ENCODE results near the gene ENDOU.

- TF ChIP-seq CTCF (IDR thresholded peaks at IDR 0.05) = no peak
- TF ChIP-seq POLR2A (IDR thresholded peaks at IDR 0.05) = no peak
- TF ChIP-seq POLR2AphosphoS5 (IDR thresholded peaks at IDR 0.05) = no peak
- TF ChIP-seq EP300 (IDR thresholded peaks at IDR 0.05) = no peak
These were observed 16.1 kb downstream of the ENDOU start for GRCh38 chr12:47709237-47709636.

Measured in upper lobe of left lung (tissue), 4 donors.